Measurements from ENCODE around the gene ALK. TPM values are rescaled to one million over a fixed set of nuclear protein-coding genes. Genes with fewer than 3 reads are reported as not detected.

The ALK gene
- total RNA-seq, 4 donors from 2014 or later, result 0.08 to 0.40 (median 0.28) TPM

- TF ChIP-seq, protein P1, sequence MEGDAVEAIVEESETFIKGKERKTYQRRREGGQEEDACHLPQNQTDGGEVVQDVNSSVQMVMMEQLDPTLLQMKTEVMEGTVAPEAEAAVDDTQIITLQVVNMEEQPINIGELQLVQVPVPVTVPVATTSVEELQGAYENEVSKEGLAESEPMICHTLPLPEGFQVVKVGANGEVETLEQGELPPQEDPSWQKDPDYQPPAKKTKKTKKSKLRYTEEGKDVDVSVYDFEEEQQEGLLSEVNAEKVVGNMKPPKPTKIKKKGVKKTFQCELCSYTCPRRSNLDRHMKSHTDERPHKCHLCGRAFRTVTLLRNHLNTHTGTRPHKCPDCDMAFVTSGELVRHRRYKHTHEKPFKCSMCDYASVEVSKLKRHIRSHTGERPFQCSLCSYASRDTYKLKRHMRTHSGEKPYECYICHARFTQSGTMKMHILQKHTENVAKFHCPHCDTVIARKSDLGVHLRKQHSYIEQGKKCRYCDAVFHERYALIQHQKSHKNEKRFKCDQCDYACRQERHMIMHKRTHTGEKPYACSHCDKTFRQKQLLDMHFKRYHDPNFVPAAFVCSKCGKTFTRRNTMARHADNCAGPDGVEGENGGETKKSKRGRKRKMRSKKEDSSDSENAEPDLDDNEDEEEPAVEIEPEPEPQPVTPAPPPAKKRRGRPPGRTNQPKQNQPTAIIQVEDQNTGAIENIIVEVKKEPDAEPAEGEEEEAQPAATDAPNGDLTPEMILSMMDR (IDR thresholded peaks at IDR 0.05), result no peak
- TF ChIP-seq POLR2A (IDR thresholded peaks at IDR 0.05), result no peak
- Histone ChIP-seq H3K9me3 (no peaks in the 10 kb centered on the region), H3K27ac (no peak overlapping the region), H3K36me3 (no peaks in the 10 kb centered on the region), H3K4me3 (replicated peaks in 1 of 3) (no peak overlapping the region), H3K27me3 (no peaks in the 10 kb centered on the region), H3K4me1 (no peaks in the 10 kb centered on the region)
- intact Hi-C loops (cut with DNase I), result no loop called here
- 66 to 67% methylated on average over 2 of the region's 2 CpGs for WGBS, 2 donors
- no peak for DNase-seq
Measured at GRCh38 chr2:29492701-29493100, 428.7 kb downstream of the ALK start.

GRCh38 chr2:29490045-29490444 is 431.3 kb downstream of the ALK start:
- intact Hi-C loops (cut with DNase I), result no loop called here
- H3K36me3 ChIP-seq, result no peaks in the 10 kb centered on the region
- TF ChIP-seq, protein P1 (IDR thresholded peaks at IDR 0.05), result no peak
- TF ChIP-seq POLR2A (IDR thresholded peaks at IDR 0.05), result no peak
- H3K27me3 ChIP-seq, result no peaks in the 10 kb centered on the region
- H3K4me1 ChIP-seq, result no peaks in the 10 kb centered on the region
- H3K4me3 ChIP-seq (replicated peaks in 1 of 3), result no peak overlapping the region
- no peak for DNase-seq
- no peak overlapping the region for H3K27ac ChIP-seq
- H3K9me3 ChIP-seq, result no peaks in the 10 kb centered on the region
- WGBS, 2 donors, result 84 to 85% methylated on average over 6 of the region's 6 CpGs

GRCh38 chr2:29489568-29489967 is 431.8 kb downstream of the ALK start:
- 94 to 100% methylated on average over 1 of the region's 1 CpG for WGBS, 2 donors

GRCh38 chr2:29487967-29488555 is 433.3 kb downstream of the ALK start:
- H3K4me1 ChIP-seq, result no peaks in the 10 kb centered on the region
- H3K27ac ChIP-seq, result no peak overlapping the region
- TF ChIP-seq, protein P1 (IDR thresholded peaks at IDR 0.05), result no peak
- TF ChIP-seq POLR2A (IDR thresholded peaks at IDR 0.05), result no peak
- H3K4me3 ChIP-seq (replicated peaks in 1 of 3), result no peak overlapping the region
- 57 to 66% methylated on average over 4 of the region's 4 CpGs for WGBS, 2 donors
- intact Hi-C loops (cut with DNase I), result no loop called here
- no peak for DNase-seq
- H3K9me3 ChIP-seq, result no peaks in the 10 kb centered on the region
- no peaks in the 10 kb centered on the region for H3K36me3 ChIP-seq
- no peaks in the 10 kb centered on the region for H3K27me3 ChIP-seq

More at GRCh38 chr2:29489568-29489967, 431.8 kb downstream of the ALK start:
- no peak overlapping the region for H3K4me3 ChIP-seq (replicated peaks in 1 of 3)
- no peak overlapping the region for H3K27ac ChIP-seq
- no peaks in the 10 kb centered on the region for H3K36me3 ChIP-seq
- no peak for DNase-seq
- H3K4me1 ChIP-seq, result no peaks in the 10 kb centered on the region
- H3K27me3 ChIP-seq, result no peaks in the 10 kb centered on the region
- H3K9me3 ChIP-seq, result no peaks in the 10 kb centered on the region
- TF ChIP-seq, protein P1 (IDR thresholded peaks at IDR 0.05), result no peak
- no peak for TF ChIP-seq POLR2A (IDR thresholded peaks at IDR 0.05)
- intact Hi-C loops (cut with DNase I), result no loop called here

- H3K4me3 ChIP-seq (replicated peaks in 1 of 3), result no peak overlapping the region
- H3K27ac ChIP-seq, result no peak overlapping the region
- TF ChIP-seq, protein P1 (IDR thresholded peaks at IDR 0.05), result no peak
- no peak for TF ChIP-seq POLR2A (IDR thresholded peaks at IDR 0.05)
- 45 to 49% methylated on average over 3 of the region's 3 CpGs for WGBS, 2 donors
- no peaks in the 10 kb centered on the region for H3K27me3 ChIP-seq
- H3K4me1 ChIP-seq, result no peaks in the 10 kb centered on the region
- intact Hi-C loops (cut with DNase I), result no loop called here
- no peaks in the 10 kb centered on the region for H3K9me3 ChIP-seq
- no peaks in the 10 kb centered on the region for H3K36me3 ChIP-seq
- no peak for DNase-seq
Measured at GRCh38 chr2:29485631-29486030, 435.8 kb downstream of the ALK start.

All from thyroid gland (tissue), 4 donors.